Activated CD4-positive, alpha-beta T cell treated with anti-CD3 and anti-CD28 coated beads for 36 hours (primary cell): ENCODE measurements around the gene AHCTF1. TPM values are rescaled to one million over a fixed set of nuclear protein-coding genes. Genes with fewer than 3 reads are reported as not detected.

Experiments
- ATAC-seq: fragments of 200-7000 bp; cut with Tn5 transposase; one replicate; pipeline ENCODE4 v1.10.0; 2021; ENCODE audit warnings: mild to moderate bottlenecking, moderate library complexity
- CTCF ChIA-PET: fragments of 350-600 bp; sonication (Branson Sonifier 250); formaldehyde crosslinking; loops from one replicate; lab custom pipeline; 2021; ENCODE audit warnings: antibody characterized with exemption; lab: Charles Lee
- POLR2A ChIA-PET: fragments of 350-600 bp; sonication (Branson Sonifier 250); formaldehyde crosslinking; loops from one replicate; lab custom pipeline; 2021; ENCODE audit warnings: antibody characterized with exemption, inconsistent platforms; lab: Charles Lee
- DNase-seq: peaks from one replicate; pipeline ENCODE4 v3.0.0-alpha.2; 2020
- H3K27ac Mint-ChIP-seq: one replicate; pipeline ENCODE4 v1.8.0; 2021; ENCODE audit warnings: mixed read lengths
- H3K27me3 Mint-ChIP-seq: one replicate; pipeline ENCODE4 v1.8.0; 2021; ENCODE audit warnings: mixed read lengths
- H3K36me3 Mint-ChIP-seq: one replicate; pipeline ENCODE4 v1.8.0; 2021; ENCODE audit warnings: low read depth, mixed read lengths
- H3K4me1 Mint-ChIP-seq: one replicate; pipeline ENCODE4 v1.8.0; 2021; ENCODE audit warnings: mixed read lengths
- H3K4me3 Mint-ChIP-seq: one replicate; pipeline ENCODE4 v1.8.0; 2021; ENCODE audit warnings: mild to moderate bottlenecking, moderate library complexity, mixed read lengths
- H3K9me3 Mint-ChIP-seq: one replicate; pipeline ENCODE4 v1.8.0; 2021; ENCODE audit warnings: low read depth, mixed read lengths
- intact Hi-C, 2 experiments: fragments of 100-400 bp; cut with DNase I in 1 of 2; cut with micrococcal nuclease in 1 of 2; formaldehyde crosslinking; loops; one replicate each; pipeline versions ENCODE4 v1.14.2 to v1.15.1; 2022 to 2024; cut with DNase I, micrococcal nuclease
- total RNA-seq, 2 experiments: library from RNA; stranded (reverse); gene quantifications; one replicate each; pipeline ENCODE4 v1.2.3, GENCODE V29; 2021

The AHCTF1 gene
- total RNA-seq, 2 experiments from 2014 or later, result 38.8 to 54.4 TPM

DNA sequence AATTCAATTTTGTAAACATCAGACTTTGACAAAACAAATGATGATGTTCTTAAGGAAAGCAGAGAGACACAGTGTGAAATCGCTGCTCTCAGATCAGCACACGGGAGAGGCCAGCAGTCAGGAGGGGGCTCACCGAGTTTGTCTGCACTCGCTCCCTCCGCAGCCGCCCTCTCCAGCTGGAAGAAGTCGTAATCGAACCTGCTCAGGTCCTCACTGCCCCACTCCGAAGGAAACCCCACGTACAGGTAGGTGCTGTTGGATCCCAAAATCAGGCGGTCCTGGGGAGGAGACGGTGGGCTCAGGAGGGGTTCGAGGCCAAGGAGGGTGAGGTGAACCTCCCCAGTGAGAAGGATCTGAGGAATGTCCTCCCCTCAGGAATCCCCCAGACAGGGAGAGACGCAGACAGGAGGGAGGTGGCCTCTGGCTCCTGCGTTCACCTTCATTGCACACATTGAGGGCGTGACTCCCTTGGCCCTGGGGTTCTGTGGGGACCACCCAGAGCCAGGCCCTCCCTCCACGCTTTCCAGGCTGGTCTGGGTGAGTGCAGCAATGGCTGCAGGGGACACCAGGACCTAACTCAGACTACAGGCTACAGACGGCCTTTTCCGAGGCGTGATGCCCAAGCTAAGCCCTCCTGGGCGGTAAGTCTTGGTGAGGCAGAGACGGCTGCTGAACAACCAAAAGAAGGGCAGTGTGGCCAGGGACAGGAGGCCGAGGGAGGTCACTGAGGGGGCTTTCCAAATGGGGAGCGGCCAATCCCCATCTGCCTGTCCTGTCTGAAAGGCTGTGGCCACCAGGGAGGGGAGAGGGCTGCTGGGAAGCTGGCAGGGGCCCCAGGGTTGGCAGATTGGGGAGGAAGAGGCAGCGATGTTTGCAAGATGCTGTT lies 142.1 kb downstream of the AHCTF1 start:
- intact Hi-C loops, result no loop called here
- Mint-ChIP-seq H3K27me3 (peaks cover 2% of the 10 kb centered on the region), H3K9me3 (no peaks in the 10 kb centered on the region), H3K4me3 (no peak overlapping the region), H3K4me1 (peaks cover 10% of the 10 kb centered on the region), H3K36me3 (peaks cover 2% of the 10 kb centered on the region), H3K27ac (no peak overlapping the region)
- DNase-seq, result no peak
- ChIA-PET CTCF (no interaction called here), POLR2A (no interaction called here)
- no peak for ATAC-seq

Other genes with a start within 250 kb of the AHCTF1 start
- gene SCCPDH, start 207.5 kb downstream of the AHCTF1 start, total RNA-seq, result 10 to 100 TPM; 17.1 to 28.6 TPM
- gene ZNF695, start 76.1 kb upstream of the AHCTF1 start, total RNA-seq, result 1 to 10 TPM in 1 of 2 experiments, under 1 TPM in 1; 0.81 to 1.2 TPM
- 1 to 10 TPM; 4.3 to 4.9 TPM for gene ZNF670, start 146.9 kb upstream of the AHCTF1 start, total RNA-seq
- gene ZNF669, start 172.4 kb upstream of the AHCTF1 start, total RNA-seq, result 1 to 10 TPM; 6.9 to 8.8 TPM
- gene ZNF124, start 240.1 kb upstream of the AHCTF1 start, total RNA-seq, result 10 to 100 TPM; 13.1 to 17.1 TPM